Kidney (tissue), 14 donors: ENCODE measurements around the gene FGGY. TPM values are rescaled to one million over a fixed set of nuclear protein-coding genes. Genes with fewer than 3 reads are reported as not detected.

ENCODE experiments used
- DNase-seq, 5 donors: peaks; one replicate each; pipeline ENCODE4 v3.0.0-alpha.2; 2013 to 2020
- FAIRE-seq: peaks from 2 replicates; lab custom pipeline; 2012; peaks lifted over from hg19 to GRCh38; lab: Jason Lieb, UNC
- H3K27ac ChIP-seq, 2 donors: one replicate each; pipeline ENCODE4 v1.7.0; 2013; ENCODE audit warnings: low read depth in 2 of 2, low read length in 2 of 2, inconsistent platforms in 1 of 2
- H3K27me3 ChIP-seq: one replicate; pipeline ENCODE4 v1.7.1; 2013; ENCODE audit warnings: low read length, inconsistent platforms; ENCODE audit not compliant: control insufficient read depth, insufficient read depth
- H3K36me3 ChIP-seq, 3 donors: one replicate each; pipeline versions ENCODE4 v1.7.0 to v1.7.1; 2013; ENCODE audit warnings: low read length in 3 of 3, control low read depth in 1 of 3, inconsistent platforms in 1 of 3; ENCODE audit not compliant: insufficient read depth in 3 of 3, control insufficient read depth in 2 of 3
- H3K4me1 ChIP-seq, 3 donors: one replicate each; pipeline versions ENCODE4 v1.7.0 to v1.7.1; 2013; ENCODE audit warnings: low read length in 3 of 3, inconsistent platforms in 1 of 3, low read depth in 1 of 3; ENCODE audit not compliant: control insufficient read depth in 2 of 3, insufficient read depth in 2 of 3
- H3K4me3 ChIP-seq, 3 donors: one replicate each; pipeline versions ENCODE4 v1.7.0 to v1.8.1; 2013; ENCODE audit warnings: low read length in 3 of 3, control low read depth in 1 of 3, inconsistent platforms in 1 of 3
- H3K9ac ChIP-seq, 3 donors: one replicate each; pipeline versions ENCODE4 v1.7.0 to v1.7.1; 2013; ENCODE audit warnings: low read length in 3 of 3, control low read depth in 1 of 3, inconsistent platforms in 1 of 3
- H3K9me3 ChIP-seq, 3 donors: one replicate each; pipeline versions ENCODE4 v1.7.0 to v1.7.1; 2013; ENCODE audit warnings: low read length in 3 of 3, control low read depth in 1 of 3, inconsistent platforms in 1 of 3; ENCODE audit not compliant: control insufficient read depth in 2 of 3, insufficient read depth in 1 of 3
- CTCF ChIP-seq: IDR thresholded peaks from 3 replicates; pipeline ENCODE4 v1.5.1; 2012; ENCODE audit warnings: mild to moderate bottlenecking, moderate library complexity, borderline replicate concordance; ENCODE audit not compliant: insufficient read depth; ENCODE audit errors: extremely low read depth
- intact Hi-C: fragments of 100-400 bp; cut with DNase I; formaldehyde crosslinking; loops from one replicate; pipeline ENCODE4 v1.11.1; 2022
- polyA plus RNA-seq: library from polyadenylated mRNA; stranded (reverse); fragments of 350-450 nt; fragmentation: Illumina TruSeq; extraction: RNeasy Lipid Tissue Mini Kit (QIAGEN cat#74804); gene quantifications from one replicate; pipeline ENCODE4 v1.2.3, GENCODE V29; 2014; ENCODE audit warnings: low read depth, low replicate concordance; ENCODE audit not compliant: insufficient read depth
- total RNA-seq: library from RNA; stranded (reverse); fragmentation: NEBNext Ultra II Directional; extraction: Animal tissue kit (Norgen Biotek cat#: 25700); gene quantifications from one replicate; pipeline ENCODE4 v1.2.1, GENCODE V29; 2021
- donor health status: control.
- donor health status: control.
- donor health status: control.
- donor health status: control.
- donor health status: control.
- donor health status: DM: yes; HTN: yes; CAD: no.
- donor health status: Normal renal cell carcinoma (clear cell type).

FGGY gene
- total and polyA plus RNA-seq, 2 donors from 2014 or later = 11.2 to 31.0 TPM

- no peak overlapping the region for H3K9ac ChIP-seq
- no peak overlapping the region for H3K4me3 ChIP-seq
- DNase-seq (no peak), FAIRE-seq (no peak)
- TF ChIP-seq CTCF = no peak
- intact Hi-C loops = no loop called here
- no peaks in the 10 kb centered on the region for H3K9me3 ChIP-seq
- no peaks in the 10 kb centered on the region for H3K36me3 ChIP-seq
- H3K27ac ChIP-seq = peak overlapping the region in 1 of 2 donors; percentile 45
- H3K27me3 ChIP-seq = no peaks in the 10 kb centered on the region
- H3K4me1 ChIP-seq = peaks cover 4 to 24% (median 10%) of the 10 kb centered on the region in 3 donors
Measured at GRCh38 chr1:59596956-59597355, 300.1 kb downstream of the FGGY start.

- DNase-seq (no peak), FAIRE-seq (no peak)
- Histone ChIP-seq H3K9me3 (no peaks in the 10 kb centered on the region), H3K36me3 (no peaks in the 10 kb centered on the region), H3K27ac (no peak overlapping the region), H3K27me3 (no peaks in the 10 kb centered on the region), H3K4me3 (no peak overlapping the region), H3K9ac (no peak overlapping the region), H3K4me1 (peaks cover 4 to 24% (median 10%) of the 10 kb centered on the region in 3 donors)
- no peak for TF ChIP-seq CTCF
- intact Hi-C loops = no loop called here
Measured at GRCh38 chr1:59597420-59598119, 300.7 kb downstream of the FGGY start.

- Histone ChIP-seq H3K36me3 (no peaks in the 10 kb centered on the region), H3K9ac (no peak overlapping the region), H3K9me3 (no peaks in the 10 kb centered on the region), H3K27me3 (no peaks in the 10 kb centered on the region), H3K27ac (no peak overlapping the region), H3K4me1 (peaks cover 4 to 22% (median 10%) of the 10 kb centered on the region in 3 donors), H3K4me3 (no peak overlapping the region)
- no peak for DNase-seq
- no peak for TF ChIP-seq CTCF
- FAIRE-seq = no peak
- intact Hi-C loops = no loop called here
Measured at GRCh38 chr1:59598120-59598440, 301.2 kb downstream of the FGGY start.
